WTC11 (cell line): Measurements from ENCODE around the gene DPF1. TPM values are rescaled to one million over a fixed set of nuclear protein-coding genes. Genes with fewer than 3 reads are reported as not detected.

ENCODE experiments used
- ATAC-seq: fragments of 200-7000 bp; cut with Tn5 transposase; 2 replicates; pipeline ENCODE4 v1.10.0; 2021; ENCODE audit warnings: mild to moderate bottlenecking, moderate library complexity
- CTCF ChIA-PET: fragments of 300-600 bp; sonication (Branson Sonifier 250); formaldehyde crosslinking; loops from one replicate; lab custom pipeline; 2021; ENCODE audit warnings: antibody characterized with exemption; lab: Charles Lee
- POLR2A ChIA-PET: fragments of 350-600 bp; sonication (Branson Sonifier 250); formaldehyde crosslinking; loops from one replicate; lab custom pipeline; 2021; ENCODE audit warnings: antibody characterized with exemption; lab: Charles Lee
- DNase-seq: peaks from one replicate; pipeline ENCODE4 v3.0.0; 2021; ENCODE audit warnings: low spot score
- H3K27ac Mint-ChIP-seq: 2 replicates; pipeline ENCODE4 v1.8.0; 2021; ENCODE audit warnings: mixed read lengths
- H3K27me3 Mint-ChIP-seq: 2 replicates; pipeline ENCODE4 v1.8.0; 2021; ENCODE audit warnings: low read depth, mild to moderate bottlenecking, moderate library complexity, mixed read lengths
- H3K36me3 Mint-ChIP-seq: 2 replicates; pipeline ENCODE4 v1.8.0; 2021; ENCODE audit warnings: mixed read lengths
- H3K4me1 Mint-ChIP-seq: 2 replicates; pipeline ENCODE4 v1.8.0; 2022; ENCODE audit warnings: mixed read lengths
- H3K4me3 Mint-ChIP-seq: 2 replicates; pipeline ENCODE4 v1.8.0; 2021; ENCODE audit warnings: mild to moderate bottlenecking, moderate library complexity, mixed read lengths
- H3K9me3 Mint-ChIP-seq: 2 replicates; pipeline ENCODE4 v1.8.0; 2021; ENCODE audit warnings: mixed read lengths
- ARID4B ChIP-seq: sonication (generic); formaldehyde crosslinking; IDR thresholded peaks from 2 replicates; pipeline ENCODE4 v1.8.0; 2023; ENCODE audit warnings: missing genetic modification reagents, mild to moderate bottlenecking, borderline replicate concordance
- CTCF ChIP-seq: fragments of 200-600 bp; IDR thresholded peaks from 2 replicates; pipeline ENCODE4 v1.8.0; 2022; ENCODE audit warnings: antibody characterized with exemption
- E2F1 ChIP-seq: sonication (generic); formaldehyde crosslinking; IDR thresholded peaks from 2 replicates; pipeline ENCODE4 v1.8.0; 2022; ENCODE audit warnings: mild to moderate bottlenecking, missing genetic modification reagents
- E2F4 ChIP-seq: sonication (generic); formaldehyde crosslinking; IDR thresholded peaks from 2 replicates; pipeline ENCODE4 v1.8.1; 2022; ENCODE audit warnings: low read depth, mild to moderate bottlenecking, moderate library complexity, missing genetic modification reagents, borderline replicate concordance
- ELF4 ChIP-seq: sonication (generic); formaldehyde crosslinking; IDR thresholded peaks from 2 replicates; pipeline ENCODE4 v1.8.1; 2022; ENCODE audit warnings: low read depth, mild to moderate bottlenecking, moderate library complexity, missing genetic modification reagents
- FOXJ3 ChIP-seq: sonication (generic); formaldehyde crosslinking; IDR thresholded peaks from 2 replicates; pipeline ENCODE4 v1.9.0; 2021; ENCODE audit warnings: missing genetic modification reagents, mild to moderate bottlenecking, borderline replicate concordance
- FOXP4 ChIP-seq: sonication (generic); formaldehyde crosslinking; IDR thresholded peaks from 2 replicates; pipeline ENCODE4 v1.8.0; 2022; ENCODE audit warnings: mild to moderate bottlenecking, missing genetic modification reagents
- GRHL2 ChIP-seq: fragments of 250-450 bp; sonication (Bioruptor Pico); IDR thresholded peaks from 2 replicates; pipeline ENCODE4 v1.8.0; 2022; ENCODE audit warnings: mild to moderate bottlenecking, moderate library complexity; ENCODE audit not compliant: insufficient replicate concordance, severe bottlenecking
- NFYB ChIP-seq: sonication (generic); formaldehyde crosslinking; conservative IDR thresholded peaks from 2 replicates; pipeline ENCODE4 v1.8.0; 2022; ENCODE audit warnings: low read depth, missing genetic modification reagents
- NR3C1 ChIP-seq: sonication (generic); formaldehyde crosslinking; conservative IDR thresholded peaks from 2 replicates; pipeline ENCODE4 v1.8.1; 2023; ENCODE audit warnings: low read depth, mild to moderate bottlenecking, missing genetic modification reagents
- OVOL2 ChIP-seq: fragments of 250-450 bp; sonication (Bioruptor Pico); IDR thresholded peaks from 2 replicates; pipeline ENCODE4 v1.9.0; 2021; ENCODE audit warnings: mild to moderate bottlenecking, borderline replicate concordance
- PRDM15 ChIP-seq: sonication (generic); formaldehyde crosslinking; IDR thresholded peaks from 2 replicates; pipeline ENCODE4 v1.8.0; 2022; ENCODE audit warnings: missing genetic modification reagents
- SP1 ChIP-seq: sonication (generic); formaldehyde crosslinking; conservative IDR thresholded peaks from 2 replicates; pipeline ENCODE4 v1.8.1; 2022; ENCODE audit warnings: missing genetic modification reagents
- USF2 ChIP-seq: sonication (generic); formaldehyde crosslinking; IDR thresholded peaks from 2 replicates; pipeline ENCODE4 v1.8.1; 2023; ENCODE audit warnings: mild to moderate bottlenecking, missing genetic modification reagents, moderate library complexity
- ZBTB21 ChIP-seq: sonication (generic); formaldehyde crosslinking; IDR thresholded peaks from 2 replicates; pipeline ENCODE4 v1.8.1; 2023; ENCODE audit warnings: mild to moderate bottlenecking, missing genetic modification reagents, borderline replicate concordance
- ZNF121 ChIP-seq: sonication (generic); formaldehyde crosslinking; IDR thresholded peaks from 2 replicates; pipeline ENCODE4 v1.8.0; 2023; ENCODE audit warnings: missing genetic modification reagents
- ZNF317 ChIP-seq: sonication (generic); formaldehyde crosslinking; IDR thresholded peaks from 2 replicates; pipeline ENCODE4 v1.8.1; 2023; ENCODE audit warnings: low read depth, mild to moderate bottlenecking, moderate library complexity, missing genetic modification reagents, borderline replicate concordance
- ZNF423 ChIP-seq: fragments of 250-450 bp; sonication (Bioruptor Pico); IDR thresholded peaks from 2 replicates; pipeline ENCODE4 v2.1.2; 2022; ENCODE audit warnings: mild to moderate bottlenecking, moderate library complexity
- ZNF512 ChIP-seq: sonication (generic); formaldehyde crosslinking; IDR thresholded peaks from 2 replicates; pipeline ENCODE4 v1.8.1; 2022; ENCODE audit warnings: missing genetic modification reagents, borderline replicate concordance
- total RNA-seq: library from RNA; stranded (reverse); gene quantifications from 3 replicates; pipeline ENCODE4 v1.2.3, GENCODE V29; 2021

DPF1 gene
- total RNA-seq, 1 experiment from 2014 or later: 6.8 TPM

- TF ChIP-seq USF2 (CRISPR knock-in tag): no peak
- no peak for TF ChIP-seq GRHL2 (CRISPR knock-in tag)
- TF ChIP-seq, all 79 proteins: peak for 0
These were observed 38.5 kb downstream of the DPF1 start (continued) for GRCh38 chr19:38185562-38185961.

GRCh38 chr19:38184815-38185214 is 39.2 kb downstream of the DPF1 start:
- ChIA-PET CTCF (interaction anchor here (4.3 kb wide), 1 partner anchor 42 kb away, joined by 75 read pairs; no protein-coding TSS in a partner anchor), POLR2A (no interaction called here)
- no peaks in the 10 kb centered on the region for H3K27me3 Mint-ChIP-seq
- ATAC-seq (no peak), DNase-seq (no peak)
- H3K9me3 Mint-ChIP-seq: peaks cover 5% of the 10 kb centered on the region
- peaks cover 25% of the 10 kb centered on the region for H3K4me1 Mint-ChIP-seq
- H3K36me3 Mint-ChIP-seq: peaks cover 8% of the 10 kb centered on the region
- H3K27ac Mint-ChIP-seq: no peak overlapping the region
- H3K4me3 Mint-ChIP-seq: no peak overlapping the region
- no peak for TF ChIP-seq ARID4B (CRISPR knock-in tag)
- no peak for TF ChIP-seq FOXP4
- TF ChIP-seq NR3C1 (CRISPR knock-in tag): no peak
- TF ChIP-seq FOXJ3: no peak
- TF ChIP-seq ZNF512 (CRISPR knock-in tag): no peak
- TF ChIP-seq ELF4 (CRISPR knock-in tag): no peak
- no peak for TF ChIP-seq ZNF423 (CRISPR knock-in tag)
- no peak for TF ChIP-seq ZNF317
- TF ChIP-seq E2F4 (CRISPR knock-in tag): no peak
- TF ChIP-seq CTCF: no peak
- no peak for TF ChIP-seq E2F1 (CRISPR knock-in tag)
- no peak for TF ChIP-seq ZBTB21 (CRISPR knock-in tag)
- TF ChIP-seq NFYB (CRISPR knock-in tag): no peak
- no peak for TF ChIP-seq PRDM15 (CRISPR knock-in tag)
- no peak for TF ChIP-seq ZNF121 (CRISPR knock-in tag)
- no peak for TF ChIP-seq SP1 (CRISPR knock-in tag)
- TF ChIP-seq OVOL2 (CRISPR knock-in tag): no peak
